Fibroblast of skin of left biceps (primary cell): ENCODE results near the gene NRDE2.
"Not testable (repeated sequence)": the region's sequence is repeated elsewhere in the genome, so short reads cannot be mapped to it uniquely, and the experiment has no call there.

Source experiments
- DNase-seq, 2 experiments: peaks; one replicate each; pipeline ENCODE4 v3.0.0-alpha.2; 2013; ENCODE audit warnings: low read depth in 2 of 2

NRDE2 gene

DNA sequence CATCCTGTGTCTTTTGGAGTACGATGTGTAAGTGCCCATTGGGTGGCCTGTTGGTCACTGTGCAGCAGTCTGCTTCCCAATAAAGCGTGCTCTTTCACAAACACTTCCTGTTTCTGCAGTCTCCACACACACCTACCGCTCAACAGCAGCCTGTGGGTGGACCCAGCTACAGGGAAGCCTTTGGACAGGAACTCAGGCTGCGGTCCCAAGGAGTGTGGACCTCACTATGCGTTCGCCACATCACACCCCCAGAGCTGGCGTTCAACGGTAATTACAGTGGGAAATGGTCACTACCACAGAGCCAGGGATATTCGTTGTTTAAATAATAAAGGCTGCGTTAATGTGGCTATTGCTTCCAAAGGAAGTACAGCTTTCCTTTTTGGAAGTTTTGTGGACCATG is 59.2 kb downstream of the NRDE2 start:
- DNase-seq: no peak

DNA sequence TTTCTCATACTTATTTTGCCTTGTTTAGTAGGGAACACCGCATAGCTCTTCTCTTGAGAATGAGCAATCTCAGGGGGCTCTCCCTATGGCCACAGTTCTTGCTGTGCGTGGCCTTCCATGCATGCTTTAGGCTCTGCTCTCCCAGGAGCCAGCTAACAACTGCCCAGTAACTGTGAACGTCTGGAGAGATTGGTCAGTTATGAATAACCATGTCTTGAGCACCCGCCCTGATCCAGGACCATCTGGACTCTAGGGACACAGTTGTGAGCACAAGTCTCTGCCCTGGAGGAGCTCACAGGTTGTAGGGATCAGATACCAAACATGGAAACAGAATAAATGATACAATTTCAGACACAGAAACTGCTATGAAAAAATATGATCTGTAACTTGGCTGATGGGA is 63.3 kb downstream of the NRDE2 start:
- DNase-seq: no peak

DNA sequence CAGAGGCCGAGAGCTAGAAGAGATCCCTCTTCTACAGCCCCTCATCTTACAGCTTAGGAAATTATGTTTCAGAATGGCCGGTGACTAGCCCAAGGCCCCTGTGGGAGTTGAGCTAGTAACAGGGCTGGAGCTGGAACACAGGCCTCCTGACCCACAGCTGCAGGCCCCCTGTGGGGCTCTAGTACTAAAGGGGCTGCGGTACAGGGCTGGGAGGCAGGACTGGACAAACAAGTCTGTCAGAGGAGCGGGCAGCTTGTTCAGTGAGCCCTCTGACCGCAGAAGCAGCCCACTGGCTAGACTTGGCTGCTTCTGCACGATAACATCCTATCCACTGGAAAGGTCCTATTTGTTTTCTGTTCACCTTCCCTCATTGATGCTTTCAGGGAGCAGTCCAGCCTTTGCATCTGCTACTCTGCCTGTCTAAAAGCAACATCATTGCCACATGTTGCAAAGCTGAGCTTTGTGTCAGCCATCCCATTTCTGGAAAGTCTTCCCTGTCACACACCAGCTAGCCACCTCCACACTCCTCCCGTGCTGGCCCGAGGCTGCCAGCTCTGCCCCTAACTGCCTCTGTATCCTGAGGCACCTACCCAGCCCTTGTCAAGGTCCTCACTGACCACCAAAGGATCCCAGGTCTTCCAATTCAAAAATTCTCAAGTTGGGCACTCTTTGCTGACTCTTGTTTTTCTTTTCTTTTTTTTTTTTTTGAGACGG is 65.1 kb downstream of the NRDE2 start:
- no peak for DNase-seq

DNA sequence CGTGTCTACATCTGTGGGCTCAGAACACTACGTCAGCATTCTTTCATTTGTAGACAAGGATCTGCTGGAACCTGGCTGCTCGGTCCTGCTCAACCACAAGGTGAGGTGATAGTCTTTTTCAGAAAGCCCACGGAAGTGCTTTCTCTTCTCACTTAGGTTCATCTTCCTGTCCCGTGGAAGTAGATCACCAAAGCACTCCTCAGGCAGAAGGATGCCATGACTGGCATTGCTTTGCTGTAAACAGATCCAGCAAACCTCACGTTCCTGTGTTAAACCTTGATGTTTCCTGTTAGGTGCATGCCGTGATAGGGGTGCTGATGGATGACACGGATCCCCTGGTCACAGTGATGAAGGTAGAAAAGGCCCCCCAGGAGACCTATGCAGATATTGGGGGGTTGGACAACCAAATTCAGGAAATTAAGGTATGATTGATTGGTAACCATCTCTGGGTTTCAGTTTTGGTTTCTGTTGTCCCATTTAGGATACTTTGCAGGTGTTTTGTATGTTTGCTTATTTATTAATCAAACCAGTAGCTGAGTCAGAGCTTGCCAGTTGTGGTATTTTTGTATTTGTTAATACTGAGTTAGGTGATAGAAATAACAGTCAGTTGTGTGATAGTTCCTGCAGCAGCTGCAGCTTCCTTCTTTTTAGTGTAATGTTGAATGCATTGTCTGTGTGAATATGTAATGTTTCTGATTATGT is 67.8 kb downstream of the NRDE2 start:
- no peak for DNase-seq

DNA sequence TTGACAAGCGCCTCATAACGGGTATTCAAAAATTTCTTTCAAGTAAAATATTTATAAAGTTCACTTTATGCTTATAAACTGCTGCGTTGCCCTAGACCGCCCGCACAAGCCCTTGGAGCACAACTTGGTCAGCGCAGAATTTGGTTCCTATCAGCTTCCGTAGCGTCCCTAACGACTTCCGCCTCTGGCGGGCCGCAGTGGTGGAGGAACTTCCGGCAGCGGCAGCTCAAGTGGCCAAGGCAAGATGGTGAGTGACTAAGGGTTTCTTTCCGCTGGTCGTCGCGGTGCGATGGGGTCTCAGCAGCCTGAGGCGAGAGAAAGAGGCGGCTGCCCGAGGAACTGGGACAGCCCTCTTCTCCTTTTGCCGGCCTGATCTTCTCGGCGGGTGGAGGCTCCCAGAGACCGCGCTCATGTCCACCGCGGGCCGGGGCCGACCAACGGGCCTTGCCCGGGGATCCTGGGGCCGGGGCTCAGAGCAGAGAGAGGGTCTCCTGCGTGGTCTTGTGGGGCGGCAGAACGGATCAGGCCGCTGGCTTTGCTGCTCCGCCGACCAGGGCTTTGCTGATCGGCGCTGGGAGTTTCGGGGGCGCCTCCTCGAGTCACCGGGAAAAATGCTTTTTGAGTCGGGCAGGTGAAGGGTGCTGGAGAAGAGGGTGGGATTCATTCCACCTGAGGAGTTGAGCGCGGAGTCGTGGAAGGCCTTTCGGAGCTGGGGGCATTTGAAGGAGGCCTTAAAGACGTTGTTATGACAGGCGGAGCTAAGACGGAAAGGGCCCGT is 75.2 kb downstream of the NRDE2 start, which contains the start of gene PSMC1:
TSS of gene PSMC1 (plus strand) at position 200 of the 778 bp plus-strand sequence. CDS start at position 245, 45 bp downstream.
- peak; percentile 73 to 79 for DNase-seq

DNA sequence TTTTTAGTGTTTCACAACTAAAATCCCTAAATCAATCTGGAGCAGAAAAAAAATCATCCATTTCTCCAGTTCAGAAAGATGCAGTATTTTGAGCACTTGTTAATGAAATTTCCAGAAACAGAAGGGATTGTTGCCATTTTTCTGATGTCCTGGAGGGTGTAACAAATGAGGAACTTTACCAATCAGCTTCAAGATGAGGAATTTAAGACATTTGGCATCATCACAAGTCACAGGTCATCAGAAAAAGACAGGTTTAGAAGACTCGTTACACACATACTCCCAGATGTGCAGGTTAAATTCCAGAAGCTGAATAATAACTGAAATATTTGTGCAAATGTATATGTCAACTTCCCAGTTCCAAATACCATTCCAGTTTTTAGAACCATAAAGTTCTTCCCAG is 75.9 kb downstream of the NRDE2 start:
- DNase-seq: no peak

DNA sequence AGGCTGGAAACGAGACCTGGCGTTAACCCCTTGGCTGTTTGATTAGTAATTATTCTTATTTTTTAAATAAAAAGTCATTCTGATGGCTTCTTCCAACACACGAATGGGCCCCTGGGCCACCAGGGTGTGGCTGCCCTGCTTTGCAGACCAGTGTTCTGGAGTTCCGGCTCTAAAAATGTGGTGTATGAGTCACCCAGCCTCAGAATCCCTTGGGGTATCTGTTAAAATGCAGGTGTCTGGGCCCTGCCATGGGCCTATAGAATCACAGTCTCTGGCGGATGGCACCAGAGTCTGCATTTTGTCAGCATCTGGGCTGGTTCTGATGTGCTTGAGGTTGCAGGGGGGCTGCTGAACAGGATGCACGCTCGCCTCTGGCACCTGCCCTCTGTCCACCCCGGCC is 77.9 kb downstream of the NRDE2 start:
- DNase-seq: no peak

DNA sequence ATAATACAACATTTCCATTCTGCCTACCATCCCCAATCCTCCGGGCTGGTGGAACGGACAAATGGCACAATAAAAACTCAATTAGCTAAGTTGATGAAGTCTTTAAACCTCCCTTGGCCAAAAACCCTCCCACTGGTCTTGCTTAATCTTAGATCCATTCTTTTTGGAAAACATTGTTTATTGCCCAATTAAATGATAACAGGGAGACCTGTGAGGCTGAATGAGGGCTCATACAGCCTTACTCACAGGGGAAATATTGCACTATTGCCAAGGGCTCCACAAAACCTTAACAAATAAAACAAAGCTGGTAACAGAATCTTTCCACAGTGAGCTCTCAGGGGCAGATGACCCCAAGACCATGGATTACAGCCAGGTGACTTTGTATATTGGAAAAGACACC is 83.1 kb downstream of the NRDE2 start:
- no peak for DNase-seq

DNA sequence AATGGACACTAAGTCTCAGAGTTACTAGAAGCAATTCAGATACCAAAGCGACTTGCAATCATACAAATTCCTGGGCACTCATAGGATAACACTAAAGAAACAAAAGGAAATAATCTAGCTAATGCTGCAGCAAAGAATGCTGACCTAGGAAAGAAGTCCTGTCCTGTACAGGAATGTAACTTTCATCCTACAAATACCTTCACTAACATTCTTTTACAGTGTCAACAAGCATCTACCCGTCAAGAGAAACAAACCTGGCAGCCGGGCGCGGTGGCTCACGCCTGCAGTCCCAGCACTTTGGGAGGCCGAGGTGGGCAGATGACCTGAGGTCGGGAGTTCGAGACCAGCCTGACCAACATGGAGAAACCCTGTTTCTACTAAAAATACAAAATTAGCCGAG is 84.3 kb downstream of the NRDE2 start:
- DNase-seq: not testable (repeated sequence)

DNA sequence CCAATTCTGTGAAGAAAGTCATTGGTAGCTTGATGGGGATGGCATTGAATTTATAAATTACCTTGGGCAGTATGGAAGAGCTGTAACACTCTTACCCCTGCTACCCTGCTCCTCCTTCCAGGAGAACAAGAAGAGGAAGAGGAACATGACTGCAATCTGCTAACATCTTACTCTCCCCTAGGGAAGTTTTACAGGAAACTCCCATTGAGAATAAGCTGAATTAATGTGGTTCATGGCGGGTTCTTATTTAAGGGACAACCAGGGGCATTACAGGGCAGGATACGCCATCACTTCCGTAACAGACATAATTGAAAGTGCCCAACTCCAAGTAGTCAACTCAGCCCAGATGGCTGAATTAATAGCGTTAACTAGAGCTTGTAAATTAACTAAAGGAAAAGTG is 84.8 kb downstream of the NRDE2 start:
- no peak for DNase-seq

DNA sequence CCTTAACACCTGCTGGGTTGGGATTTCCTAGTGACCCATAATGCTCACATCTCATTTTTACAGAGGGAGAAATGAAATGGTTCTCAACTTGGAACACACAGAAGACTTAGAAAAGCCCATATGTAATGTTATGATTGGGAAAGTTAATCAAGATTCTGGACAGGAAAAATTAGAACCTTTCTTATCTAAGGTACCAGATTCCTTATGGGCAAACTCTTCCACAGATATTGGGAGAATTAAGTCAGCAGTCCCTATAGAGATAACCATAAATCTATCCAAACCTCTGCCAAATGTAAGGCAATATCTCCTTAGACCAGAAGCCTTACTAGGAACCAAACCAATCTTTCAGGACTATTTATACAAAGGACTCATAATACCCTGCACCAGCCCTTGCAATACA is 89.3 kb downstream of the NRDE2 start:
- DNase-seq: no peak

DNA sequence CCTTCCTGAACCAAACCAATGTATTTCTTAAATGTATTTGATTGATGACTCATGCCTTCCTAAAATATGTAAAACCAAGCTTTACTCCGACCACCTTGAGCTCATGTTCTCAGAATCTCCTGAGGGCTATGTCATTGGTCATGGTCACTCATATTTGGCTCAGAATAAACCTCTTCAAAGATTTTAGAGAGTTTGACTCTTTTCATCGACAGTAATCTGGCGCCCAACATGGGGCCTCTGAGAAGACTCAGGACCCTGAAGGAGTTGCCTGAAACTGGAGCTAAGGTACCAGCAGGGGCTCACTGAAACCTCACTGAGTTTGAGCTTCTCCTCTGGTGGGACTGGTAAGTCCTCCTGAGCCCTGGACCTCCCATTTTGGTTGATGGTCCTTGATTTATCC is 92.6 kb downstream of the NRDE2 start:
- DNase-seq: no peak

DNA sequence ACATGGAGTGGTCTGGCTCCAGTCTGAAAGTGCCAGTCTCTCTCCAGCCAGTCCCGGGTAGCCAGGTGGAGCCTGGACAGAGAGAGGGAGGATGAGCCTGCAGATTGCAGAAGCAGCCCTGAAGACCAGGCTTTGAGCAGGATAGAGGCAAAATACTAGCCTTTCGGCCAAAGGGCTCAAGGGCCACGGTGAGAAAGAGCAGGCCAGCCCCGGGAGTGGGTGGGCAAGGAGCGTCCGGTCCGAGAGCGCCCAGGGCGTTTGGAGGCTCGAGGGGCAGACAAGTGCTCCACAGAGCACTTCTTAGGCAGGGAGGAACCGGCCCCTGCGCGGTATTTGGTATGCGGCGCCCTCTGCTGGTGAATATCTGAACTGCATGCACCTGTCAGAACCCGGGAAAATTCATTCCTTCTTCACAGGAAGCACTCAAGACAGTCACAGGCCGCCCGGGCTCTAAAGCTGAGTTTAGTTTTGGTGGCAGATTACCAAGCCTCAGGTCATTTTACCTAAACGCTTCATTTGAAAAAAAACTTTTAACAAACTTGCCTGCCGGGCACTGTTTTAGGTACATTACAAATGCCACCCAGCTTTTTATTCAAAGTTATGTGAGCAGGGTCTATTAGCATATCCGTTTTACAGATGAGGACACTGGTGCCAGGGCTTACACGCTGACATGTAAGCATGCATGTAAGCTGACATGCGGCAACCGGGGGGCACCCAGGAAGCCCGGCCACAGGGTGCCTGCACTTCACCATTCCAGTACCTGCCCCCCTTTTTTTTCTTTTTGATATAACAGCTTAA is 96.4 kb downstream of the NRDE2 start:
- no peak for DNase-seq

DNA sequence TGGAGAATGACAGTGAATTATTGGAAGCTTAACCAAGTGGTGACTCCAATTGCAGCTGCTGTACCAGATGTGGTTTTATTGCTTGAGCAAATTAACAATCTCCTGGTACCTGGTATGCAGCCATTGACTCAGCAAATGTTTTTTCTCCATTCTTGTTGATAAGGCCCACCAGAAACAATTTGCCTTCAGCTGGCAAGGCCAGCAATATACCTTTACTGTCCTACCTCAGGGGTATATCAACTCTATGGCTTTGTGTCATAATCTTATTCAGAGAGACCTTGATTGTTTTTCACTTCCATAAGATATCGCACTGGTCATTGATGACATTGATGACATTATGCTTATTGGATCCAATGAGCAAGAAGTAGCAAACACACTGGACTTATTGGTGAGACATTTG is 101.8 kb downstream of the NRDE2 start:
- DNase-seq: not testable (repeated sequence)

DNA sequence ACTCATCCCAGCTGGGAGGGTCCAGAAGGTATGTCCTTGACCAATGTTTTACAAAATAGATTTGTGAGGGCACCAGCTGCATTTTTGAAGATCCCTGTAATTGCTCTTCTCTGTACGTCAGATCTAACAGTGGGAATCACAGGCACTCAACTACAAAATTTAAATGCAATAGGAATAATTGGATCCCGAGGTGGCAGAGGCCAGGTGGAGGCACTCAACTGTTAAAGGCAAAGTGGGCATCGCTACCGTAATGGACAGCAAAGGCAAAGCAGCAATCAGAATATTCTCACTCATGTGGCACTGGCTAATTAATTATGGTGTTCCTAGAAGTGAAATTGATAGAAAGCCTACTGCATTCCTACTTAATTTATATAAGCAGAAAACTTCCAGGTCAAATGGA is 103.3 kb downstream of the NRDE2 start:
- DNase-seq: no peak
